ENCODE data around the gene TFEC. TPM values are rescaled to one million over a fixed set of nuclear protein-coding genes. Genes with fewer than 3 reads are reported as not detected.

The TFEC gene
- total RNA-seq, 1 donor from 2014 or later: 39.7 TPM

DNA sequence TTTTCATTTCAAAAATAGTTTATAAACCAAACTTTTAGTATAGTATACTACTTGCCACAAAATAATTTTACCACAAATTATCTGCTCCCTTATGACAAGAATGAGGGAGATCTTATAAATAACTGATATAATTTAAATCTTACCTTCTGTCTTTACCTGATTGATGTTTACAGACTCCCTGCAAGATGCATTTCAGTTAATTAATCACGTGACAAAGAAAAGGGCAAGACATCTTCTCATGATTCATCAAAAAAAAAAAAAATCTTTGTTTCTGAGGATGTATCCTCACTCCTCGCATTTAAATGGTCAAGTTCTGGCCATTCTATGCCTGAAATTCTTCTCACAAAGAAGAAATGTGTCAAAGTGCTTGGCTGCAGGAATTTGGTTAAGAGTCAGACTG is 2.3 kb upstream of the TFEC start:
- Mint-ChIP-seq H3K27me3 (no peaks in the 10 kb centered on the region), H3K4me1 (peaks cover 16% of the 10 kb centered on the region), H3K9me3 (no peaks in the 10 kb centered on the region), H3K27ac (no peak overlapping the region), H3K36me3 (ENCODE audit: low read depth) (no peaks in the 10 kb centered on the region), H3K4me3 (no peak overlapping the region)
- CTCF ChIA-PET: no interaction called here
- no peak for ATAC-seq (ENCODE audit: low read depth)
- intact Hi-C loops (cut with micrococcal nuclease): no loop called here
- POLR2A ChIA-PET: no interaction called here
- no peak for DNase-seq
- TF ChIP-seq, protein P1, sequence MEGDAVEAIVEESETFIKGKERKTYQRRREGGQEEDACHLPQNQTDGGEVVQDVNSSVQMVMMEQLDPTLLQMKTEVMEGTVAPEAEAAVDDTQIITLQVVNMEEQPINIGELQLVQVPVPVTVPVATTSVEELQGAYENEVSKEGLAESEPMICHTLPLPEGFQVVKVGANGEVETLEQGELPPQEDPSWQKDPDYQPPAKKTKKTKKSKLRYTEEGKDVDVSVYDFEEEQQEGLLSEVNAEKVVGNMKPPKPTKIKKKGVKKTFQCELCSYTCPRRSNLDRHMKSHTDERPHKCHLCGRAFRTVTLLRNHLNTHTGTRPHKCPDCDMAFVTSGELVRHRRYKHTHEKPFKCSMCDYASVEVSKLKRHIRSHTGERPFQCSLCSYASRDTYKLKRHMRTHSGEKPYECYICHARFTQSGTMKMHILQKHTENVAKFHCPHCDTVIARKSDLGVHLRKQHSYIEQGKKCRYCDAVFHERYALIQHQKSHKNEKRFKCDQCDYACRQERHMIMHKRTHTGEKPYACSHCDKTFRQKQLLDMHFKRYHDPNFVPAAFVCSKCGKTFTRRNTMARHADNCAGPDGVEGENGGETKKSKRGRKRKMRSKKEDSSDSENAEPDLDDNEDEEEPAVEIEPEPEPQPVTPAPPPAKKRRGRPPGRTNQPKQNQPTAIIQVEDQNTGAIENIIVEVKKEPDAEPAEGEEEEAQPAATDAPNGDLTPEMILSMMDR (IDR thresholded peaks at IDR 0.05): no peak

GRCh38 chr7:116028787-116029186 is 1.8 kb downstream of the TFEC start:
- no peak for DNase-seq
- TF ChIP-seq, protein P1 (IDR thresholded peaks at IDR 0.05): no peak
- Mint-ChIP-seq H3K4me1 (peaks cover 33% of the 10 kb centered on the region), H3K4me3 (peak overlapping the region; percentile 68), H3K27ac (peak overlapping the region; percentile 70), H3K36me3 (ENCODE audit: low read depth) (no peaks in the 10 kb centered on the region), H3K27me3 (no peaks in the 10 kb centered on the region), H3K9me3 (no peaks in the 10 kb centered on the region)
- no peak for ATAC-seq (ENCODE audit: low read depth)
- ChIA-PET POLR2A (interaction anchor here (0.8 kb wide), 1 partner anchor 18 kb away, joined by 3 read pairs; no protein-coding TSS in a partner anchor), CTCF (no interaction called here)
- intact Hi-C loops (cut with micrococcal nuclease): no loop called here

DNA sequence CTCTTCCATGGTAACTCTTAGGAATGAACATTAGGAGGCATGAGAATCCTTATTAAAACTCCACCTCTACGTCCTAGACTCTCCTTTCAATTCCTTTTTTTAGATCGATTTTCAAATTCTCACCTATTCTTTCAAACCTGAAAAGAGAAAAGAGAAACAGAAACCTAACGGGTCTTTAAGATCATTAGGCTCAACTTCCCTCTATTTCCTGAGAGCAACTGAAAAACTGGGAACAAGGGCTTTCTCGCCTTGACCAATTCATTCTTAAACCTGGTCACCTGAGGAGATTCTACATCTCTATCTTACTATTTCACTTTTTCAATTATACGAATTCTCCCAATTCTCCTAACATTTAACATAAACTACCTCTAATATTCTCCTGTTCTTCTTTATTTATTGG is 2.8 kb downstream of the TFEC start:
- TF ChIP-seq, protein P1 (IDR thresholded peaks at IDR 0.05): no peak
- Mint-ChIP-seq H3K4me3 (peak overlapping the region; percentile 28), H3K36me3 (ENCODE audit: low read depth) (no peaks in the 10 kb centered on the region), H3K27ac (no peak overlapping the region), H3K4me1 (peaks cover 33% of the 10 kb centered on the region), H3K9me3 (no peaks in the 10 kb centered on the region), H3K27me3 (no peaks in the 10 kb centered on the region)
- ChIA-PET POLR2A (no interaction called here), CTCF (no interaction called here)
- no peak for DNase-seq
- intact Hi-C loops (cut with micrococcal nuclease): no loop called here
- ATAC-seq (ENCODE audit: low read depth): no peak

GRCh38 chr7:116024826-116025809 is 5.4 kb downstream of the TFEC start:
- H3K4me3 Mint-ChIP-seq: no peak overlapping the region
- TF ChIP-seq, protein P1 (IDR thresholded peaks at IDR 0.05): no peak
- ATAC-seq (ENCODE audit: low read depth): peak; percentile 37
- H3K27me3 Mint-ChIP-seq: no peaks in the 10 kb centered on the region
- POLR2A ChIA-PET: no interaction called here
- CTCF ChIA-PET: no interaction called here
- H3K9me3 Mint-ChIP-seq: no peaks in the 10 kb centered on the region
- DNase-seq: no peak
- H3K27ac Mint-ChIP-seq: no peak overlapping the region
- H3K4me1 Mint-ChIP-seq: peaks cover 28% of the 10 kb centered on the region
- intact Hi-C loops (cut with micrococcal nuclease): no loop called here
- no peaks in the 10 kb centered on the region for H3K36me3 Mint-ChIP-seq (ENCODE audit: low read depth)

DNA sequence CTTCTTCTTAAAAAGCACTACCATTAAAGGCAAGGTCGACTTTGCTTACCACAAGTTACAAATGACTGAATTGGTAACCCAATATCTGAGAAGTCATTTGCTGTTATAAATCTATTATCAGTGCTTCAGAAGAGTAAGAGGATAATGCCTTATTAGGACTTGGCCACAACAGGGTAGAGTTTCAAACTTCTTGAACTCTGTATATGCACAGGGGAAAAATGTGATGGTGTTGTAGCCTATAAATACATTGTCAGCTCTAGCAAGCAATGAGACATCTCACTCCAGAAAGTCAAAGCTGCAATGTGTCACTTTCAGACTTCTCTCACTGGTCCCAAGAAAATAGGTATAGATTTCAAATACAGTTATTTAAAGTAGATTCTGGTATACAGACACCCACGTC is 9.3 kb downstream of the TFEC start:
- DNase-seq (no peak), ATAC-seq (ENCODE audit: low read depth) (no peak)
- ChIA-PET POLR2A (no interaction called here), CTCF (no interaction called here)
- TF ChIP-seq, protein P1 (IDR thresholded peaks at IDR 0.05): no peak
- Mint-ChIP-seq H3K9me3 (no peaks in the 10 kb centered on the region), H3K4me3 (no peak overlapping the region), H3K27me3 (no peaks in the 10 kb centered on the region), H3K36me3 (ENCODE audit: low read depth) (no peaks in the 10 kb centered on the region), H3K27ac (no peak overlapping the region), H3K4me1 (peaks cover 23% of the 10 kb centered on the region)
- intact Hi-C loops (cut with micrococcal nuclease): no loop called here
